NT2/D1 (cell line): Measurements from ENCODE around the gene GMPR2.

Experiments
- DNase-seq: peaks from one replicate; pipeline ENCODE4 v3.0.0-alpha.2; 2011; ENCODE audit warnings: low read depth, low spot score
- H3K27me3 ChIP-seq: 2 replicates; pipeline ENCODE4 v1.6.0; 2011; ENCODE audit warnings: mild to moderate bottlenecking; ENCODE audit not compliant: insufficient read length, insufficient read depth
- H3K36me3 ChIP-seq: 2 replicates; pipeline ENCODE4 v1.6.1; 2011; ENCODE audit warnings: mild to moderate bottlenecking, low read length, mixed read lengths; ENCODE audit not compliant: insufficient read depth, insufficient read length
- H3K4me1 ChIP-seq: 2 replicates; pipeline ENCODE4 v1.5.1; 2011; ENCODE audit not compliant: insufficient read depth, insufficient read length
- H3K4me3 ChIP-seq: 2 replicates; pipeline ENCODE4 v1.5.1; 2011; ENCODE audit warnings: low read depth; ENCODE audit not compliant: insufficient read length
- H3K9ac ChIP-seq: 2 replicates; pipeline ENCODE4 v1.6.0; 2011; ENCODE audit warnings: low read depth; ENCODE audit not compliant: insufficient read length
- H3K9me3 ChIP-seq: 2 replicates; pipeline ENCODE4 v1.5.1; 2011; ENCODE audit warnings: mild to moderate bottlenecking, low read length; ENCODE audit not compliant: insufficient read depth
- SUZ12 ChIP-seq: IDR thresholded peaks from 2 replicates; pipeline ENCODE4 v1.6.1; 2011; ENCODE audit not compliant: insufficient read length, insufficient read depth; ENCODE audit errors: extremely low read depth
- YY1 ChIP-seq: IDR thresholded peaks from 2 replicates; pipeline ENCODE4 v1.6.1; 2011; ENCODE audit not compliant: insufficient read length, insufficient read depth
- ZNF274 ChIP-seq: IDR thresholded peaks from 2 replicates; pipeline ENCODE4 v1.6.1; 2011; ENCODE audit warnings: mild to moderate bottlenecking, low read depth, low read length

The GMPR2 gene

GRCh38 chr14:24281636-24282035 is 48.9 kb downstream of the GMPR2 start:
- Histone ChIP-seq H3K36me3 (no peaks in the 10 kb centered on the region), H3K9ac (no peak overlapping the region)
- TF ChIP-seq SUZ12 (no peak), YY1 (no peak), ZNF274 (no peak)

GRCh38 chr14:24282736-24283135 is 50.0 kb downstream of the GMPR2 start:
- Histone ChIP-seq H3K9ac (no peak overlapping the region), H3K4me1 (peaks cover 4% of the 10 kb centered on the region), H3K36me3 (no peaks in the 10 kb centered on the region), H3K27me3 (no peaks in the 10 kb centered on the region), H3K4me3 (no peak overlapping the region), H3K9me3 (no peaks in the 10 kb centered on the region)
- no peak for DNase-seq
- no peak for TF ChIP-seq SUZ12
- no peak for TF ChIP-seq ZNF274
- no peak for TF ChIP-seq YY1

More at GRCh38 chr14:24281636-24282035, 48.9 kb downstream of the GMPR2 start:
- H3K9me3 ChIP-seq, result no peaks in the 10 kb centered on the region
- H3K4me3 ChIP-seq, result no peak overlapping the region
- peaks cover 4% of the 10 kb centered on the region for H3K4me1 ChIP-seq
- H3K27me3 ChIP-seq, result no peaks in the 10 kb centered on the region
- DNase-seq, result no peak

GRCh38 chr14:24283796-24284460 is 51.2 kb downstream of the GMPR2 start:
- Histone ChIP-seq H3K9ac (no peak overlapping the region), H3K36me3 (no peaks in the 10 kb centered on the region), H3K27me3 (no peaks in the 10 kb centered on the region), H3K4me3 (no peak overlapping the region), H3K4me1 (peaks cover 4% of the 10 kb centered on the region), H3K9me3 (no peaks in the 10 kb centered on the region)
- DNase-seq, result no peak
- TF ChIP-seq ZNF274, result no peak
- TF ChIP-seq YY1, result no peak
- no peak for TF ChIP-seq SUZ12

- peaks cover 4% of the 10 kb centered on the region for H3K4me1 ChIP-seq
- DNase-seq, result no peak
- H3K36me3 ChIP-seq, result peaks cover 4% of the 10 kb centered on the region
- no peak overlapping the region for H3K9ac ChIP-seq
- no peaks in the 10 kb centered on the region for H3K9me3 ChIP-seq
- H3K4me3 ChIP-seq, result no peak overlapping the region
- no peaks in the 10 kb centered on the region for H3K27me3 ChIP-seq
- no peak for TF ChIP-seq YY1
- no peak for TF ChIP-seq ZNF274
- no peak for TF ChIP-seq SUZ12
These were observed 51.8 kb downstream of the GMPR2 start for GRCh38 chr14:24284501-24285035.

GRCh38 chr14:24285351-24285750 is 52.6 kb downstream of the GMPR2 start:
- DNase-seq, result no peak
- H3K9me3 ChIP-seq, result no peaks in the 10 kb centered on the region
- TF ChIP-seq ZNF274 (no peak), YY1 (no peak), SUZ12 (no peak)
- no peaks in the 10 kb centered on the region for H3K27me3 ChIP-seq
- H3K36me3 ChIP-seq, result peaks cover 11% of the 10 kb centered on the region
- peaks cover 4% of the 10 kb centered on the region for H3K4me1 ChIP-seq
- no peak overlapping the region for H3K4me3 ChIP-seq
- no peak overlapping the region for H3K9ac ChIP-seq

- Histone ChIP-seq H3K9me3 (no peaks in the 10 kb centered on the region), H3K4me3 (no peak overlapping the region), H3K36me3 (peaks cover 26% of the 10 kb centered on the region), H3K9ac (no peak overlapping the region), H3K27me3 (no peaks in the 10 kb centered on the region), H3K4me1 (no peaks in the 10 kb centered on the region)
- no peak for TF ChIP-seq SUZ12
- no peak for DNase-seq
These were observed 54.3 kb downstream of the GMPR2 start for GRCh38 chr14:24286996-24287395.
